ENCODE results near the gene ME2.

DNA sequence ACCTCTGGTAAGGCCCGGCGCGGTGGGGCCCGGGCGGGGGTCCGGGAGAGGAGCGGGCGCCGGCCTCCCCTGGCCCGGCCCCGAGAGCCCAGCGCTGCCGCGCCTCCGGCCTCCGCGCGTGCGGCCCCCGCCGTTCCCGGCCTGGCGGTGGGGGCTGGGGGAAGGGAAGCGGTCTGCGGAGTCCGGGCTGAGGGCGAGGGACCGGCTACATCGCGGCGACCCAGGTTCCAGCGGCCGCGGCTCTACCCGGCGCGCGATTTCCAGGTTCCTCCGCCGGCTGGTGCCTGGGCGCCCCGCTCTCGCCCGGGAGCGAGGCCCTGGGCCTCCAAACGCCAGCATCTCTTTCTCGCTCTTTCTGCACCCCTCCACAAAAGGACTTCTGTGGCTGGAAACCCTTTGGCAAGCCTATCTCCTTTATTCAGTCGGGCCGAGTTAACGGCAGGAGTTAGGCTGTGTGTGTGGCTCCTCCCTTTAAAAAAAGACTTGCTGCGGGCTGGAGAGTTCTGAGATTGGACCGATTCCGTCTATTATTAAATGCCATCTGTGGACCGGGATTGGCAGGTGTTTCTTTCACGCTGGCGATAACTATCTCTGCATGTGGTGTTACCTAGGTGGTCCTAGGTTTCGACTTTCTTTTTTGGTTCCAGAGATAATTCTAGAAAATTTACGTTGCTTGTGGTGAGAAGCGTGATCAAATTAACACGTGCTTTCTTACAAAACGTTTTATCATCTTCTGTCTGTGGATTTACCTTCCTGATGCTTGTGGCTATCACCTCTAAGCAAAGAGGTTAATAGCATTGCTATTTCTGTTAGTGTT is 592 bp downstream of the ME2 start:
- TF ChIP-seq POLR2A (IDR thresholded peaks at IDR 0.05; ENCODE audit: low read depth, low read length) (no peak), POLR2AphosphoS5 (IDR thresholded peaks at IDR 0.05; ENCODE audit: low read depth, low read length) (no peak)

Measured in GM12891 (cell line).